GM19035 (cell line): Measurements from ENCODE around the gene NR3C2.
"Not testable (repeated sequence)": the region's sequence is repeated elsewhere in the genome, so short reads cannot be mapped to it uniquely, and the experiment has no call there.

Experiments
- ATAC-seq: cut with Tn5 transposase; IDR thresholded peaks from one replicate; pipeline ENCODE4 v1.9.1; 2021; ENCODE audit not compliant: unreplicated experiment

Gene NR3C2

DNA sequence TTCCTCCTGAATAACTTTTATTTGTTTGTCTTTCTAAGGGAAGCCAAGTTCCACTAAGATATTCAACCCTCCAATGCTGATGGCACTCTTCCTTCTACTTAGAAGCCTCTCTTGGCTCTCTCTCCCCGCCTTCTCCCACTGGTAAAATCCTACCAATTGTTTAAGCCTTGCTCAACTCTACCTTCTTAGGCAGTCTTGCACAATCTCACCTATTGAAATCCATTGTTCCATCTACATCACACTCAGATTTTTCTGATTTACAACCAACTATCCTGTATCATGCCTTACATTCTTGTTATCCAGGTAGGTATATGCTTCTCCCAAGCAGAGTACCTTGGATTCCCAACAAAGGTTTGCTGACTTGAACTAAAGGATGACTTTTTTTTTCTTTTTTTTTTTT lies 69.1 kb downstream of the NR3C2 start:
- ATAC-seq: no peak

DNA sequence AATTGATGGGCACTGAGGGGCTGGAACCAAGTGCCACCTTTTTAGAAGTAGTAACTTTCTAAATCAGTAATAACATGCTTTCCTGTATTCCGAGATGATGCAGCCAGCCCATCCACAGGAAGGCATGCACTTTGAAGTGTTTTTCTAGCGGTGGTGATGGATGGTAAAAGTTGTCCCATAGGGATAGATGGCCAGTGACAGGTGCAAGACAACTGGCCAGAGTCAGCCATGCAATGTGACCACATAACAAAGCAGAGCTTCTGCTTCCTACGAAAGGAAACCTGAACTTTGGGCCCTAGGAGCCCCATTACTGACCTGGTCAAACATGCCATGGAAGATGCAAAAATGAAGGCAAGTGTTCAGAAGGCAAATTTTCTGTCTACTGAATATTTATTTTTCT lies 72.3 kb downstream of the NR3C2 start:
- ATAC-seq: no peak

DNA sequence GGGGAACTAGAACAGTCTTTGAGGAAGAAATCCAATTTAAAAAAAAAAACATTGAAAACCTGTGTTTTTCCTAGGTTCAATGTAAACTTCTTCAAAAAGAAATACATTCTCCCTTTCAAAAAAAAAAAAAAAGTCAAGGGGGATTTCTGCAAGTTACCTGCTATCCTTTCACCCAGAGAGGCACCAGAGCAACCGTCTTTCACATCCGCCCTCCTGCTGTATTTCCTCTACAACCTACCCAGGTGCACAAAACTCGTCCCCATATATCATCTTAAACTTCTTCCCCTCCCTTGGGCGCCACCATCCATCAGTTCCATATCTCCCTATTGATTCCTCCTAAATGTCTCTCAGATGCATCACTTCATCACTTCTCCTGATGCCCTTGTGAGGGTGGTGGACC lies 74.5 kb downstream of the NR3C2 start:
- no peak for ATAC-seq

DNA sequence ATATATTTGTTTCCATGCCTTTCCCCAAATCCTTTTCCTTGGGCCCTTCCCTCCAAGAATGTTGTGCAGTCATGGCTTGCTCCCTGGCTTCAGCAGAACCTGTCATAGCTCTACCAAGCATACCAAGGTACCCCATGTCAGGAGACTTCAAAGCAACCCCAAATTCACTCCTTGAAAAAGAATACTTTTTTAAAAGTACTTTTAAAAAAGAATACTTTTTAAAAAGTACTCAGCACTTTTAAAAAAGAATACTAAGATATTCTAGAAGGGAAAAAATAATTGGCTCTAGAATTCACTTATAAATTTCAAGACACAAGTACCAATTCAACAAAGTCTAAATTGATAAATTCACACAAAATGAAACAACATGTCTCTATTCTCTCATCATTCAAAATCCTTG lies 76.0 kb downstream of the NR3C2 start:
- no peak for ATAC-seq

DNA sequence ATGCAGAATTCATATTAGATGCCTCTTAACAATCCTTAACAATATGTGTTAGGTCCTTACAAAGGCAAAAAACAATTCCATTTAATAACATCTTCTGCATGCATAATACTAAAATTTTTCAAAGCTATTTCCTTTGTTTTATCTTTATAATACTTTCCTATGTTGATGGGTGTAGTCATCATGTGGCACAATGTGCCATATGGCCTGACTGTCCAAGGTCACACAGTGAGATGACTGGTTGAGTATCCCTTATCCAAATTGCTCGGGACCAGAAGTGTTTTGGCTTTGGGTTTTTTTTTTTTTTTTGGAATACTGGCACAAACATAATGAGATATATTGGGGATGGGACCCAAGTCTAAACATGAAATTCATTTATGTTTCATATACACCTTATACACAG lies 77.7 kb downstream of the NR3C2 start:
- no peak for ATAC-seq

DNA sequence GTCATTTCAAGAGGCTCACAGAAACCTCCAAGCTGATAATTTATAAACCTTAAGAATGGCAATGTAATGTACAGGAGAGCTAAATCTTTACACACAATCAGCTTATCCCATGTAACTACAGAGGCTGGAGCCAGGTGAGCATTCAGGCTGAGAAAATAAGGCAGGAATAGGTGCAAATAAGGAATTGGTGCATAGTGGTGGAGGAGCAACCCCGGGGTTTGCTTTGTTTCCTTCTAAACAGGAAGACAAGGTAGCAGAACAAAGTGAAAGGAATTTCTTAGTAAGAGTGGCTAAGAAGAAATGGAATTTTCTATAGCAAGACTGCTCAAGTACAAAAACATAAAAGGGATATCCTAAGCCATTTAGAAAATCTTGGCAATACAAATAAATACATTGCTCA lies 82.4 kb downstream of the NR3C2 start:
- ATAC-seq: no peak

DNA sequence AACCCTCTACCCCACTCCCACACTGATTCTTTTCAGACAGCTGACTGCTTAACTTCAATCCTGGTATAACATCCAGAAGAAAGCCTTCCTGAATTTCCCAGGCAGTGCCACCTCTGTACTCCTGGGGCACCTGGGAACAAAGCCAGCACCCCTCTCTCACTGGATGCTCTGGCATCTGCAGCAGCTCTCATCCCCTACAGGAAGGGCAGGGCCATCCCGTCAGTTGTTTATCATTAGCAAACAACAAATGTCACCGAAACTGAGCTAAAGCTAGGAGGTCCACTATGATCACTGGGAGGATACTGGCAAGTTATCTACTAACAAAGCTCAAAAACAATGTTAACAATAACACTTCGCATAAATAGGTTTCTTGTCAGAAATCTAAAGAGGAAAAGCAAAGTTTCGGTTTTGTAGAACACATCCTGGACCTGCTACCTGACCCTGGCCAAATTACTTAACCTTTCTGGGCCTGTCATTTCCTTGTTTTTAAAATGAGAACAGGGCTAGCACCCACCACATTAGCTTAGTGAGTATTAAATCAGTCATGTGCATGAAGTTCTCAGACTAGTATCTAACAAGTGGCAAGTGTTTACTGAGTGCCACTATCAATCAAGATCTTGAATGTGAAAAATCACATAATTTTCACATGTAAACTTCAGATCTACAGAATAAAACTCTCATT lies 86.6 kb downstream of the NR3C2 start:
- ATAC-seq: no peak

DNA sequence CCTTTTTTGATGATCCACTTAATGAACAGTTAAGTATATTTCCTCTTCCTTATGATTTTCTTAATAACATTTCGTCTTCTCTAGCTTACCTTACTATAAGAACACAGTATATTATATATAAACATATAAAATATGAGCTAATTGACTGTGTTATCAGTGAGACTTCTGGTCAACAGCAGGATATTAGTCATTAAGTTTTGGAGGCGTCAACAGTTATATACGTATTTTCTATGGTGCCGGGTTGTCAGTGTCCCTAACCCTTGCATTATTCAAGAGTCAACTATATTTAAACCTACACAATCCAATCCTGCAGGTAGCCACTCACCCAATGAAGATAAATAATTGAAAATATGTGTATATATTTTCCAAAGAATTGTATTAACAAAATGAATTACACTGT lies 88.0 kb downstream of the NR3C2 start:
- ATAC-seq: no peak

DNA sequence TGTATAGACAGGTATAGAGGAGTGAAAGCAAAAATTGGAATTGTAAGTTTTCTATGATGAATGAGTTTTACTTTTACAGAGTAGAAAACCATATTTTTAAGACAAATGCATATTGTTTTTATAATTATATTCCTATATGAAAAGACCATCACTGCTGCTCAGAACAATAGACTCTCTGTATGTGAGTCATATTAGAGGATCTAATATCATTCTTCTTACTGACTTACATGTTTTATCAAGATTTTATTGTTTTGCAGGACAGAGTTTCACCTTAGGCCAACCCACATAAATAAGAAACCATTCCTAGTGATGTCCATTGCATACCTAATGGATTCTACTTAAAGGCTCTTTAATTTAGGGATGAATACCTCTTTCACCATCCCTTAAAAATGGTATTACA lies 88.6 kb downstream of the NR3C2 start:
- ATAC-seq: no peak

DNA sequence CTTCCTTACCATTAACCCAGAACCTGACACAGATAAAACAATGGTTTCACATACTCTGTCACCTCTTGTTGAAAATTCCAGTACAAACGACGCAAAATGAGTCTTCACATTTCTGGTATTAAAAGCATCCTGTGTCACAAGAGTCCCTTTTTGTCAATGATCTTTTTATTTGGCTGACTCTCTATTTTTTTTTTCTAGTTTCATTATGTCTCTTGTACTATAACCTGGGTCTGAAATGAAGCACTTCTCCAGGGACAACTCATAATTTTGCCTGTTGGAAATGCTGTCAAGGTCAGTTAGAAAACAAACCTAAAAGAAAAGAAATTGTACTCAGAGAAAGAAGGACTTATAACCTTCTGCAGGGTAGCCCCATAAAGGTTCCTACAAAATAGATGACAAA lies 93.1 kb downstream of the NR3C2 start:
- ATAC-seq: no peak

DNA sequence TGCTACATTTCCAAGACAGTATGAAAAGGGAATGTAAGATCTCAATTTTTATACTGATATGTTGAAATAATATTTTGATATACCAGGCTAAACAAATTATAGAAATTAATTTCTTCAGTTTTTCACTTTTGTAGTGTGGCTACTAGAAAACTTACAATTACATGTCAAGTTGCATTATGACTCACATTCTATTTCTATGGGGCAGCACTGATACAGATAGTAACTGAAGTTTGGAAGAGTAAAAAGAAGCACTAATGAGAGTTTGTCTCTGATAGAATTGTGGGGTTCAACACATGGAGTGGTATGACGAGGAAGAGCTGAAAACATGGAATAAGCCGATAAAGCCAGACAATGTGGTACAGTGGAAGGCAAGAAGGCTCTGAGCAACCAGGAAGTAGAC lies 95.6 kb downstream of the NR3C2 start:
- ATAC-seq: no peak

DNA sequence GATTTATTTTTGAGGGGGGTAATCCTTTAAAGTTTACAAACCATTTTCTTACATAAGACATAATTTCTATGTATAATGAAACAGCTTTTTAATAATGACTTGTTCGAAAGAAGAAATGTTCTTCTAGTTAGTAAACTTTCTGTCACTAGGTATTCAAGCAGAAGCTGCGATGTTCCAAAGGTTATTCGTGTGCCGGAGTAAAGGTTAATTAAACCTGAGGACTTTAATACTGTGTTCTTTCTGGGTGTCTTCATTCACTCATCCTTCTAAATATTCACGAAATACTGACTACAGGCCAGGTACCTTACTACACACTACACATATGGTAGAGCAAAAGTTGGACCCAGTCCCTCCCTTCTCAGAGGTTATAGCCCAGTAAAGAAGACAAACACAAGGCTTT lies 96.7 kb downstream of the NR3C2 start:
- ATAC-seq: no peak

DNA sequence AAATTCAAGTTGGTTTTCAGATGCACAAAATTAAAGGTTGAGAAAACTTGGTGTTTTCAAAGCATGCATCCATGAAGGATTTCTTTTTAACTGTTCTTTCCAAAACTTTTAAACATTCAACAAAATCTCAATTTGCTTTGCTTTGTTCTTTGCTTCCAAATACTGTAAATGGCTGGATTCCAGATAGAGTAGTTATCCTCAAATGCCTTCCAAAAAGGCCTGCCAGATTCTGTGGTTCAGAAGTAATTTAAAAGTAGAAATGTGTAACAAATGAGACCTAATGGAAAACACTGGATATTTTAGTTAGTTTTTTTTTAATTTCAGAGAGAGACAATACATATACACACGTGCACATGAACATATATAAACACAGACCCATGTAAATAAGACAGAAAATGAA lies 97.3 kb downstream of the NR3C2 start:
- no peak for ATAC-seq

DNA sequence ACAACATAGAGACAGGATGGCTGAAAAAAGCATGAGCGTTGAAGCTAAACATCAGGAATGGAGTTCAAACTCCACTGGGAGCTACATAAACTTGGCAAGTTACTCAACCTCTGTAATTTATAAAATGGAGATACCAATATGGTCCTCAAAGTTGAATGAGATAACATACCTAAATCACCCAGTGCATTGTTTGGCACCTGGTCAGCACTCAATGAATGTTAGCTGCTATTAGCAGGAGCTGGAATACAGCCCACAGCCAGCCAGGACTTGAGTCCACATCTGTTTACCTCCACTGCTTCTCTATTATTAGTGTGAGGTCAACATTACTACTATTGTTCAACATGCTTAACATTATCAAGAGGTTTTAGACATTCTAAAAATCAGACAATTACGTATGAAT lies 97.9 kb downstream of the NR3C2 start:
- no peak for ATAC-seq

DNA sequence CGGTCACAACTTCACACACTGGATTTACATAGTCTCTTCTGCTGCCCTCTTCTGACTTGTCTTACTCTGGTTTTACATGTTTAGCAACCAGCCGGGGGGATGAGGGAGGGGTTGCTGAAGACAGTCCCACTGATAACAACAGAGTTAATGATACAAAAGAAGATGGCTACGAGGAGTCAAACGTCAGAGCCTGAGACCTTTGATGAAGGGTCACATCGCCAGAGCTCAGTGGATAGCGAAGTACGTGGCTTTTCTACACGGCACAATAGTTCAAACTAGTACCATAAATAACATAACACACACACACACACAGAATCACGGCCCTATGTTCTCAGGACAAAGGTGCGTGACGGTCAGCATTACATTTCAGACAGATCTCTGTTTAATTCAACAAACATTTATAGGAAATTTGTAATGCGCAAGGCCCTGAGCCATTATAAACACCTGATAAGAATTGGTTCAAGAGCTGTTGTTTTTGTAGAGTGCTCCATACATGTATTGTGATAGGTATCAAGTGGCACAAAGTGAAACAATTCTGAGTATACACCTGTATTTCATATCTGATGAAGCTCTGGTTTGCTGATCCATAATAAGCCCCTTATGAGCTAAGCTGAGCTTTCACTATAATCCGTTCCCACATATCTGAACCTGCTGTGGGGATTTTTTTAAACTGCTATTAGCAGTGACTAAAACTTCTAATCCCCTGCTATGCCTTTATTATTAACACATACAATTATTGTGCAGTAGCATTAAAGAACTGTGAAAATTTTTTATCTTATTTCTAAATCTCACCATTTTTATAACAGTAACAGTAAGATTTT lies 100.0 kb downstream of the NR3C2 start:
- no peak for ATAC-seq

DNA sequence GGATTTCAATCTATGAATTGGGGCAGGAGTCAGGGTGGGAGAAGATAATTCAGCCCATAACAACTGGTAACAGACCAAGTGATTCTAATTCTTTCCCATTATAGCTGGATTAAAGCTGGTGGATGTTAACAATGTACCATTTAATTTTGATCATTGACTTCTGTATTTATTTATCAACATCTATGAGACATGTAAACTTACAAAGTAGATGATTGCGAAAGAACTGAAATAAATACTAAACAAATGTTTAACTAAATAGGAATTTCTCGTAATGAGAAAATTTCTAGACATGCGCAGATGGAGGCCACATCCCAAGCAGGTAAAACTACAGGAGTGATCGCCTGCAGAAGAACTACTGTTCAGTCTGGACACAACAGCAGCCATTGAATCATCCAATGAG lies 107.1 kb downstream of the NR3C2 start:
- ATAC-seq: no peak

DNA sequence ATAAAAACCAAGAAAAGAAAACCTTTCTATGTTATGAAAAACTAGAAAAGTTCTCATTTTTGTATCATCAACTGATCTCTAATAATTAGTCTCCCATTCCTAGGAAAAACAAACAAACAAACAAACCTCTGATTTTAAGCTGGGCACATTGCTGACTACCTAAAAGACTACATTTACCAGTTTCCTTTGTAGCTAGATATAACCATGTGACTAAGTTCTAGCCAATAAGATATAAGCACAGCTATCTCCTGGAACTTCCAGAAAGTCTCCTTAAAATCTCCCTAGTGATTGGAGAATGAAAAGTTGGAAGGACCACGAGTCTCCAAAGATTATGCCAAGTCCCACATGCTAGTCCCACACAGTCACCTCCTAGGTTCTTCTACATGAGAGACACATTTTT lies 108.9 kb downstream of the NR3C2 start:
- ATAC-seq: no peak

DNA sequence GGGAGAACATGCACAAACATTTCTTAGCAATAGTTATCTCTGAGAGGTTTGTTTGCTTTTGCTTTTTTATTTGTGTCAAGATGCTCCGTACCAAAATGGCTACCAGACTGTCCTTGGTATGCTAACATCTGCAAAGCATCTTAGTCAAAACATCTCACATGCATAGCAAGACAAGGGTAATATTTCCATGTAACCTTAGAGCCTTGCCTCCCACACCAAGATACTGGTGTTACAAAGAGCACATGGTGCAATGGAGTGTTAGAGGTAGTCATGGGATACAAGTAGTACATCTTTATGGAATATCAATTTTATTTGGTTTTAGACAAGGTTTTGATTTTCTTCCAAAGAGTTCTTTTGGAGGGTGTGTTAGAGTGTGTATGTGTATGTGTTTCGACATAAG lies 109.7 kb downstream of the NR3C2 start:
- ATAC-seq: no peak

DNA sequence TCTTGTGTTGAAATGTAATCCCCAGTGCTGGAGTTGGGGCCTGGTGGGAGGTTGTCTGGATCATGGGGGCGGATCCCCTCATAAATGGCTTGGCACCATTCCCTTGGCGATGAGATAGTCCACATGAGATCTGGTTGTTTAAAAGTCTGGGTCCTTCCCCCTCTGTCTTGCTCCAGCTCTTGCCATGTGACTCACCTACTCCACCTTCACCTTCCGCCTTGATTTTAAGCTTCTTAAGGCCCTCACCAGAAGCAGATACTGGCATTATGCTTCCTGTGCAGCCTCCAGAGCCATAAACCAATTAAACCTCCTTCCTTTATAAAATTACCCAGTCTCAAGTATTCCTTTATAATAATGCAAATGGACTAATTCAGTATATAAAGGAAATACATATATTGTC lies 111.5 kb downstream of the NR3C2 start:
- no peak for ATAC-seq

DNA sequence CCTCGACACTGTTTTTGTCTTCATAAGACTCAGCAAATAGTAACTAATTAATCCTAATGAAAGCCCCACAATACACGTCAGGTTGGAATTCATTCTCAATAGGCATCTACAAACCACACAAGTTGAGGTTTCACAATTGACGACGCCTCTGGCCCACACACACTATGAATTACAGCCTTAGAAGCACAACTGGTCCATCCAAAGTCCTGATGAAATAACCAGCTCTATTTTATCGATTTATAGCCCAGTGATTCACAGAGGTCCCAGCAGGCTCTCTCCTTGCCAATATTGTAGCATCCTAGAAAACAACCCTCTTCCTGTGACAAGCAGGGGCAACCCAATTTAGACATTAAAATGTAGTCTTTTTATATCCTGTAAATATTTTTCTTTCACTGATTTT lies 112.1 kb downstream of the NR3C2 start:
- no peak for ATAC-seq

DNA sequence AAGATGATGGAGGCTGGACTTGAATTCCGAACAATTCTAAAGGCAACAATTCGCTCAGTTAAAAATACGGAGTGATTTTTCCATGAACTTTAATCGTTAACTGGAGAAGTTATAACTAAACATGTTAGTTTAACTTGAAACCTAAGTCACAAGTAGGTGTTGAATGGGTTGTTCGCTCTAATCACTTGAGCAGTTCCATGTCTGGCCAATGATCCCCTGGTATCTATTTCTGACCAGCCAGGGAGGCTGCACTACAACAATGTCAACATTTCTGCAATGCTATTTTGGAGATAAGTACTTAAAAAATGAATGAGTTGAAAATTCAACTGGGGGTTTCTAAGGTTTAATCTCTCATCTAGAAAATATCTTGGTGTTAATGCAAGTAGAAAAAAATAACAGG lies 112.5 kb downstream of the NR3C2 start:
- ATAC-seq: no peak

DNA sequence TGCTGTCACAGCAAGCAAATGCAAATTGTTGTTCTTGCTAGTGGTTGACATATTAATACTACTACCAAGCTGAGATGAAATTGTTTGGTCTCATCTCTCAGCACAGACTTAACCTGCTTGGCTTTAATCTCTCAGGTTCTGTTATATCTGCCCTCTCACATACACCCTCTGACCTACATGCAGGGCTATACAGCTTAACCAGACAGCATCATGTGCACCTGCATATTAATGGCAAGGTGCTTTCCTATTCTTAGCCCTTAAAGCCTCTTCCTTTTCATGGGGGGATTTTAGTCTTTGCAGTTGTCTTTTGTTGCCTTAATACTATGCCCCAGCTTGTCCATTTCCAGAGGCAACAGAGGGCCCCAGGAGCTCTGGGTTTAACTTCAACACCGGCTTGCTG lies 114.5 kb downstream of the NR3C2 start:
- no peak for ATAC-seq

DNA sequence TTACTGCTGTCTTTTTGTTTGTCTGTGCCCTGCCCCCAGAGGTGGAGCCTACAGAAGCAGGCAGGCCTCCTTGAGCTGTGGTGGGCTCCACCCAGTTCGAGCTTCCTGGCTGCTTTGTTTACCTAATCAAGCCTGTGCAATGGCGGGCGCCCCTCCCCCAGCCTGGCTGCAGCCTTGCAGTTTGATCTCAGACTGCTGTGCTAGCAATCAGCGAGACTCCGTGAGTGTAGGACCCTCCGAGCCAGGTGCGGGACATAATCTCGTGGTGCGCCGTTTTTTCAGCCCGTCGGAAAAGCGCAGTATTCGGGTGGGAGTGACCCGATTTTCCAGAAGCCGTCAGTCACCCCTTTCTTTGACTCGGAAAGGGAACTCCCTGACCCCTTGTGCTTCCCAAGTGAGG lies 118.9 kb downstream of the NR3C2 start:
- not testable (repeated sequence) for ATAC-seq
